ENCODE results near the gene CYTH3. TPM values are rescaled to one million over a fixed set of nuclear protein-coding genes. Genes with fewer than 3 reads are reported as not detected.

The CYTH3 gene
- total RNA-seq, 1 experiment from 2014 or later, result 16.7 TPM

- no peaks in the 10 kb centered on the region for H3K4me1 ChIP-seq (ENCODE audit: control insufficient read depth in 1 of 2, insufficient read depth in 2 of 2, low read length in 2 of 2)
- no peaks in the 10 kb centered on the region for H3K9me2 ChIP-seq (ENCODE audit: insufficient read depth)
- H3K9ac ChIP-seq (ENCODE audit: low read length), result no peak overlapping the region
- H3K27me3 ChIP-seq (ENCODE audit: insufficient read depth, low read length), result no peaks in the 10 kb centered on the region
- TF ChIP-seq CBX3 (IDR thresholded peaks at IDR 0.05; ENCODE audit: low read depth), result no peak
- TF ChIP-seq ZFX (IDR thresholded peaks at IDR 0.05), result no peak
- no peak for TF ChIP-seq MAX (IDR thresholded peaks at IDR 0.05)
- TF ChIP-seq EZH2 (IDR thresholded peaks at IDR 0.05), result no peak
- no peak for TF ChIP-seq EGR1 (IDR thresholded peaks at IDR 0.05; ENCODE audit: low read depth)
- no peak for TF ChIP-seq JUND (IDR thresholded peaks at IDR 0.05)
- no peak for TF ChIP-seq SRF (IDR thresholded peaks at IDR 0.05; ENCODE audit: low read depth)
- no peak for TF ChIP-seq ZNF274 (IDR thresholded peaks at IDR 0.05; ENCODE audit: low read depth, low read length)
- intact Hi-C loops (cut with micrococcal nuclease), result no loop called here
- H3K4me2 ChIP-seq (ENCODE audit: low read length), result no peak overlapping the region
- H3K4me3 ChIP-seq (replicated peaks in 1 of 2; ENCODE audit: low read depth in 1 of 2, low read length in 2 of 2), result no peak overlapping the region
- H3K79me2 ChIP-seq (ENCODE audit: insufficient read depth, low read length), result peaks cover 26% of the 10 kb centered on the region
- no peaks in the 10 kb centered on the region for H3K9me3 ChIP-seq (ENCODE audit: control insufficient read depth in 1 of 2, insufficient read depth in 1 of 2, low read depth in 1 of 2, low read length in 2 of 2)
- no peak overlapping the region for H3K27ac ChIP-seq (ENCODE audit: low read depth, low read length)
- no peaks in the 10 kb centered on the region for H3K36me3 ChIP-seq (ENCODE audit: control insufficient read depth in 1 of 2, insufficient read depth in 2 of 2, low read length in 2 of 2)
- no peak for DNase-seq (ENCODE audit: low read depth, low spot score)
- BruUV-seq (replicated peaks), result no TSS peak
- no peaks in the 10 kb centered on the region for H4K20me1 ChIP-seq (ENCODE audit: insufficient read depth)
- ChIA-PET CTCF (no interaction called here), RAD21 (ENCODE audit: low non-redundant PET in 1 of 2, low total read pairs in 2 of 2, uncharacterized antibody in 2 of 2, unreplicated experiment in 2 of 2) (no interaction called here), POLR2A (no interaction called here)
- ATAC-seq, result no peak
- no peak overlapping the region for H2AFZ ChIP-seq (ENCODE audit: low read depth, low read length, poor library complexity, severe bottlenecking)
These were observed 63.7 kb downstream of the CYTH3 start for GRCh38 chr7:6208573-6209328.

GRCh38 chr7:6205971-6206660, 66.3 kb downstream of the CYTH3 start:
- no peaks in the 10 kb centered on the region for H3K27me3 ChIP-seq (ENCODE audit: insufficient read depth, low read length)
- no peaks in the 10 kb centered on the region for H3K9me2 ChIP-seq (ENCODE audit: insufficient read depth)
- ChIA-PET CTCF (no interaction called here), POLR2A (no interaction called here), RAD21 (ENCODE audit: low non-redundant PET in 1 of 2, low total read pairs in 2 of 2, uncharacterized antibody in 2 of 2, unreplicated experiment in 2 of 2) (no interaction called here)
- H3K27ac ChIP-seq (ENCODE audit: low read depth, low read length), result no peak overlapping the region
- ATAC-seq, result no peak
- H4K20me1 ChIP-seq (ENCODE audit: insufficient read depth), result no peaks in the 10 kb centered on the region
- intact Hi-C loops (cut with micrococcal nuclease), result no loop called here
- H3K79me2 ChIP-seq (ENCODE audit: insufficient read depth, low read length), result peaks cover 13% of the 10 kb centered on the region; the same call in 1 of the 2 replicates
- no peak overlapping the region for H3K4me3 ChIP-seq (replicated peaks in 1 of 2; ENCODE audit: low read depth in 1 of 2, low read length in 2 of 2)
- no peak for DNase-seq (ENCODE audit: low read depth, low spot score)
- TF ChIP-seq ATF3 (IDR thresholded peaks at IDR 0.05), result no peak
- TF ChIP-seq SRF (IDR thresholded peaks at IDR 0.05; ENCODE audit: low read depth), result no peak
- TF ChIP-seq REST (IDR thresholded peaks at IDR 0.05; ENCODE audit: low read depth), result no peak
- TF ChIP-seq EZH2phosphoT487 (IDR thresholded peaks at IDR 0.05; ENCODE audit: borderline replicate concordance), result no peak
- TF ChIP-seq ZNF274 (IDR thresholded peaks at IDR 0.05; ENCODE audit: low read depth, low read length), result no peak
- TF ChIP-seq FOSL1 (IDR thresholded peaks at IDR 0.05; ENCODE audit: low read depth), result no peak
- no peak for TF ChIP-seq MAX (IDR thresholded peaks at IDR 0.05)
- TF ChIP-seq SP1 (IDR thresholded peaks at IDR 0.05; ENCODE audit: low read depth), result no peak
- no peaks in the 10 kb centered on the region for H3K36me3 ChIP-seq (ENCODE audit: control insufficient read depth in 1 of 2, insufficient read depth in 2 of 2, low read length in 2 of 2)
- no peaks in the 10 kb centered on the region for H3K4me1 ChIP-seq (ENCODE audit: control insufficient read depth in 1 of 2, insufficient read depth in 2 of 2, low read length in 2 of 2)
- H3K9me3 ChIP-seq (ENCODE audit: control insufficient read depth in 1 of 2, insufficient read depth in 1 of 2, low read depth in 1 of 2, low read length in 2 of 2), result no peaks in the 10 kb centered on the region
- H3K4me2 ChIP-seq (ENCODE audit: low read length), result no peak overlapping the region
- H3K9ac ChIP-seq (ENCODE audit: low read length), result no peak overlapping the region
- no TSS peak for BruUV-seq (replicated peaks)
- H2AFZ ChIP-seq (ENCODE audit: low read depth, low read length, poor library complexity, severe bottlenecking), result no peak overlapping the region
